Left renal pelvis (tissue), 4 donors: Measurements from ENCODE around the gene DCUN1D5. TPM values are rescaled to one million over a fixed set of nuclear protein-coding genes. Genes with fewer than 3 reads are reported as not detected.

ENCODE experiments used
- DNase-seq, 4 donors: peaks; one replicate each; pipeline ENCODE4 v3.0.0-alpha.2; 2013; ENCODE audit warnings: low read depth in 4 of 4, low spot score in 3 of 4
- polyA plus RNA-seq, 4 donors: library from polyadenylated mRNA; unstranded; fragments of 120-200 nt; gene quantifications; one replicate each; pipeline ENCODE4 v1.2.1, GENCODE V29; 2013; ENCODE audit not compliant: insufficient read length in 4 of 4

Gene DCUN1D5
- polyA plus RNA-seq: 10 to 100 TPM; 33.0 to 39.4 (median 36.7) TPM

GRCh38 chr11:103091801-103092524 lies at the start of gene DCUN1D5:
Gene DCUN1D5, minus strand, starts transcription at chr11:103092160. Its CDS starts 288 bp downstream, at chr11:103091872.
- peak; percentile 85 to 88 (median 86) for DNase-seq

- no peak for DNase-seq
These were observed 33.5 kb upstream of the DCUN1D5 start for GRCh38 chr11:103125462-103125861.

GRCh38 chr11:103114836-103115235 lies 22.9 kb upstream of the DCUN1D5 start:
- DNase-seq: no peak

- DNase-seq: no peak
These were observed 20.4 kb upstream of the DCUN1D5 start for GRCh38 chr11:103112364-103112763.

- DNase-seq: no peak
These were observed 19.4 kb upstream of the DCUN1D5 start for GRCh38 chr11:103111400-103111799.

- no peak for DNase-seq
These were observed 18.4 kb upstream of the DCUN1D5 start for GRCh38 chr11:103110391-103110790.

GRCh38 chr11:103109818-103110388 lies 17.9 kb upstream of the DCUN1D5 start:
- no peak for DNase-seq

- peak; percentile 78 to 84 (median 80) for DNase-seq
These were observed 17.2 kb upstream of the DCUN1D5 start, which contains the start of gene DYNC2H1 for GRCh38 chr11:103108933-103109817. Gene DYNC2H1, plus strand, starts transcription at chr11:103109426. Its CDS starts 149 bp downstream, at chr11:103109575.

GRCh38 chr11:103097279-103097678 lies 5.3 kb upstream of the DCUN1D5 start:
- DNase-seq: no peak

GRCh38 chr11:103091064-103091800 lies 728 bp downstream of the DCUN1D5 start:
- no peak for DNase-seq

- DNase-seq: no peak
These were observed 5.5 kb downstream of the DCUN1D5 start for GRCh38 chr11:103086461-103086860.

GRCh38 chr11:103085758-103086365 lies 6.1 kb downstream of the DCUN1D5 start:
- no peak for DNase-seq

- no peak for DNase-seq
These were observed 12.1 kb downstream of the DCUN1D5 start for GRCh38 chr11:103079833-103080232.

GRCh38 chr11:103078710-103079109 lies 13.2 kb downstream of the DCUN1D5 start:
- no peak for DNase-seq

- no peak for DNase-seq
These were observed 14.4 kb downstream of the DCUN1D5 start for GRCh38 chr11:103077554-103077953.

GRCh38 chr11:103076361-103076760 lies 15.6 kb downstream of the DCUN1D5 start:
- DNase-seq: no peak

GRCh38 chr11:103071008-103071407 lies 21.0 kb downstream of the DCUN1D5 start:
- no peak for DNase-seq

GRCh38 chr11:103070142-103070541 lies 21.8 kb downstream of the DCUN1D5 start:
- DNase-seq: no peak

GRCh38 chr11:103069367-103069766 lies 22.6 kb downstream of the DCUN1D5 start:
- DNase-seq: no peak

- DNase-seq: no peak
These were observed 24.8 kb downstream of the DCUN1D5 start for GRCh38 chr11:103067118-103067517.
